Uterus (tissue), 2 donors: ENCODE data around the gene LSM8.
"Not testable (repeated sequence)": the region's sequence is repeated elsewhere in the genome, so short reads cannot be mapped to it uniquely, and the experiment has no call there.

Experiments
- POLR2A ChIP-seq, 2 donors: fragments of 450-650 bp; IDR thresholded peaks; one replicate each; pipeline ENCODE4 v1.6.1; 2016; ENCODE audit warnings: antibody characterized with exemption in 2 of 2, mild to moderate bottlenecking in 1 of 2, moderate library complexity in 1 of 2
- TF ChIP-seq, protein P1 (sequence below), 4 experiments: fragments of 200-600 bp in 2 of 4; fragments of 450-650 bp in 2 of 4; sonication (generic) in 2 of 4; IDR thresholded peaks; one replicate each; pipeline ENCODE4 v1.5.1; 2016 to 2019; ENCODE audit warnings: antibody characterized with exemption in 4 of 4, mild to moderate bottlenecking in 2 of 4, moderate library complexity in 1 of 4

DNA sequence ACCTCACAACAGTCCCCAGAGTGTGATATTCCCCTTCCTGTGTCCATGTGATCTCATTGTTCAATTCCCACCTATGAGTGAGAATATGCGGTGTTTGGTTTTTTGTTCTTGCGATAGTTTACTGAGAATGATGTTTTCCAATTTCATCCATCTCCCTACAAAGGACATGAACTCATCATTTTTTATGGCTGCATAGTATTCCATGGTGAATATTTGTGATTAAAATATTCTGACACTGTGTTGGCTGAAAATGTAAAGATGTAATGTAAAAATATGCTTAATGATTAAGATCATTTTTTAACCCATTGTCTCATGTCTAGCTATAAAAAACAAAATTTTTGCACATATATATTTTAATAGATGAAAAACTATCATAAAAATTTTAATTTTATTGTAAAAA, 56.4 kb downstream of the LSM8 start:
- TF ChIP-seq, protein P1, sequence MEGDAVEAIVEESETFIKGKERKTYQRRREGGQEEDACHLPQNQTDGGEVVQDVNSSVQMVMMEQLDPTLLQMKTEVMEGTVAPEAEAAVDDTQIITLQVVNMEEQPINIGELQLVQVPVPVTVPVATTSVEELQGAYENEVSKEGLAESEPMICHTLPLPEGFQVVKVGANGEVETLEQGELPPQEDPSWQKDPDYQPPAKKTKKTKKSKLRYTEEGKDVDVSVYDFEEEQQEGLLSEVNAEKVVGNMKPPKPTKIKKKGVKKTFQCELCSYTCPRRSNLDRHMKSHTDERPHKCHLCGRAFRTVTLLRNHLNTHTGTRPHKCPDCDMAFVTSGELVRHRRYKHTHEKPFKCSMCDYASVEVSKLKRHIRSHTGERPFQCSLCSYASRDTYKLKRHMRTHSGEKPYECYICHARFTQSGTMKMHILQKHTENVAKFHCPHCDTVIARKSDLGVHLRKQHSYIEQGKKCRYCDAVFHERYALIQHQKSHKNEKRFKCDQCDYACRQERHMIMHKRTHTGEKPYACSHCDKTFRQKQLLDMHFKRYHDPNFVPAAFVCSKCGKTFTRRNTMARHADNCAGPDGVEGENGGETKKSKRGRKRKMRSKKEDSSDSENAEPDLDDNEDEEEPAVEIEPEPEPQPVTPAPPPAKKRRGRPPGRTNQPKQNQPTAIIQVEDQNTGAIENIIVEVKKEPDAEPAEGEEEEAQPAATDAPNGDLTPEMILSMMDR (IDR thresholded peaks at IDR 0.05) = not testable (repeated sequence)
- not testable (repeated sequence) for TF ChIP-seq POLR2A (IDR thresholded peaks at IDR 0.05)
